ENCODE measurements around the gene FADS2.

Gene FADS2

GRCh38 chr11:61827571-61828378 lies at the start of gene FADS2:
Gene FADS2 (plus strand): TSS chr11:61828300. CDS start chr11:61828391, 91 bp downstream.
- Histone ChIP-seq H3K9ac (ENCODE audit: low read length) (no peak within 1 kb of the TSS), H3K9me3 (ENCODE audit: low read length) (no peaks in the 10 kb centered on the region), H3K4me3 (ENCODE audit: low read depth in 1 of 2, low read length in 2 of 2) (peak within 1 kb of the TSS; percentile 61 to 92), H3K27ac (ENCODE audit: low read depth, low read length) (peak within 1 kb of the TSS; percentile 95), H3K36me3 (ENCODE audit: insufficient read depth, low read length) (no peaks in the 10 kb centered on the region), H3K4me1 (ENCODE audit: insufficient read depth, low read length) (peaks cover 32% of the 10 kb centered on the region), H3K27me3 (ENCODE audit: control insufficient read depth in 1 of 2, insufficient read depth in 2 of 2, low read length in 2 of 2) (no peaks in the 10 kb centered on the region)

DNA sequence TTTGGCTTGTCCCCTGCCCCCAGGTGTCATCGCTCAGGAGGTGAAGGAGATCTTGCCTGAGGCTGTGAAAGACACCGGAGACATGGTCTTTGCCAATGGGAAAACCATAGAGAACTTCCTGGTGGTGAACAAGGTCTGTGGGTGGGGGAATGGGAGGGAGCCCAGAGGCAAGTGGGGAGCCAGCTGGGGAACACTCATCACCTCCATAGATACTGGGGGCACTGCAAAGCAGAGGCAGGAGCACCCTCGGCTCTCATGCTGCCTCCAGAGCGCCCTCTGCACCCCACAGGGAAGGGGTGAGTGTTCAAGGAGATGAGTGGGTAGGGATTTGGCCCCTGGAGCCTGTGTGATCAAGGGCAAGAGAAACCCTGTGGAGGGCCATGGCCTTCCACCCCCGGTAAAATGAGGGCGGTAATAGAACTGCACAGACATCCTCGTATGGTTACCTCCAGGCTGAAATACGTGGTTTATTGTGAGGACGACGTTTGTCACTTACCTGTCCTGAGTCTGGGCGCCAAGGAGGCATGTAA lies 49.7 kb upstream of the FADS2 start:
- Histone ChIP-seq H3K9ac (ENCODE audit: low read length) (no peak overlapping the region), H3K27ac (ENCODE audit: low read depth, low read length) (no peak overlapping the region), H3K4me1 (ENCODE audit: insufficient read depth, low read length) (no peaks in the 10 kb centered on the region), H3K4me3 (ENCODE audit: low read depth in 1 of 2, low read length in 2 of 2) (no peak overlapping the region), H3K27me3 (ENCODE audit: control insufficient read depth in 1 of 2, insufficient read depth in 2 of 2, low read length in 2 of 2) (no peaks in the 10 kb centered on the region), H3K9me3 (ENCODE audit: low read length) (no peaks in the 10 kb centered on the region), H3K36me3 (ENCODE audit: insufficient read depth, low read length) (no peaks in the 10 kb centered on the region)

DNA sequence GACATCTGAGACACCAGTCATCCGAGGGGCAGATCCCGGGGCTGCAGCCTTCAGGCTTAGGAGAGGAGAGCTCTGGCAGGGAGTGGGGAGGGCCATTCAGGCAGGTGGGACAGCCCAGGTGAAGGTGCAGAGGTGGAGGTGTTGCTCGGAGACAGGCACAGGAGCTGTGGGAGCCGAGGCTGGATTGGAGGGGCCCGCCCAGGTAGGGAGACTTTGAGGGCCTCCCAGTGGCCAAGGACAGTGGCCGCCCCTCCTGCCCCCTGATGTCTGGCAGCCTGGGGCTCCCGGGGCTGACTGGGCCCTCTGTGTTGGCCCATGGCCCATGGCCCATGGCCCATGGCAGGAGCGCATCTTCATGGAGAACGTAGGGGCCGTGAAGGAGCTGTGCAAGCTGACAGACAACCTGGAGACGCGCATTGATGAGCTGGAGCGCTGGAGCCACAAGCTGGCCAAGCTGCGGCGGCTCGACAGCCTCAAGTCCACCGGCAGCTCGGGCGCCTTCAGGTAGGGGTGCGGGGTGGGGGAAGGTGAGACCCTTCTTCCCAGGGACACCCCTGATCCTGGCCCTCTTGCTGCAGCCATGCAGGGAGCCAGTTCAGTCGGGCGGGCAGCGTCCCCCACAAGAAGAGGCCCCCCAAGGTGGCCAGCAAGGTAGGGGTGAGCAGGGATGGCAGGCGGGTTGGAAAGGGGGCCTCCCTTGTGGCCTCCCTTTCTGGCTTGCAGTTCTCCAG lies 49.0 kb upstream of the FADS2 start:
- Histone ChIP-seq H3K36me3 (ENCODE audit: insufficient read depth, low read length) (no peaks in the 10 kb centered on the region), H3K27ac (ENCODE audit: low read depth, low read length) (no peak overlapping the region), H3K4me1 (ENCODE audit: insufficient read depth, low read length) (no peaks in the 10 kb centered on the region), H3K27me3 (ENCODE audit: control insufficient read depth in 1 of 2, insufficient read depth in 2 of 2, low read length in 2 of 2) (no peaks in the 10 kb centered on the region), H3K4me3 (ENCODE audit: low read depth in 1 of 2, low read length in 2 of 2) (no peak overlapping the region), H3K9ac (ENCODE audit: low read length) (no peak overlapping the region), H3K9me3 (ENCODE audit: low read length) (no peaks in the 10 kb centered on the region)

DNA sequence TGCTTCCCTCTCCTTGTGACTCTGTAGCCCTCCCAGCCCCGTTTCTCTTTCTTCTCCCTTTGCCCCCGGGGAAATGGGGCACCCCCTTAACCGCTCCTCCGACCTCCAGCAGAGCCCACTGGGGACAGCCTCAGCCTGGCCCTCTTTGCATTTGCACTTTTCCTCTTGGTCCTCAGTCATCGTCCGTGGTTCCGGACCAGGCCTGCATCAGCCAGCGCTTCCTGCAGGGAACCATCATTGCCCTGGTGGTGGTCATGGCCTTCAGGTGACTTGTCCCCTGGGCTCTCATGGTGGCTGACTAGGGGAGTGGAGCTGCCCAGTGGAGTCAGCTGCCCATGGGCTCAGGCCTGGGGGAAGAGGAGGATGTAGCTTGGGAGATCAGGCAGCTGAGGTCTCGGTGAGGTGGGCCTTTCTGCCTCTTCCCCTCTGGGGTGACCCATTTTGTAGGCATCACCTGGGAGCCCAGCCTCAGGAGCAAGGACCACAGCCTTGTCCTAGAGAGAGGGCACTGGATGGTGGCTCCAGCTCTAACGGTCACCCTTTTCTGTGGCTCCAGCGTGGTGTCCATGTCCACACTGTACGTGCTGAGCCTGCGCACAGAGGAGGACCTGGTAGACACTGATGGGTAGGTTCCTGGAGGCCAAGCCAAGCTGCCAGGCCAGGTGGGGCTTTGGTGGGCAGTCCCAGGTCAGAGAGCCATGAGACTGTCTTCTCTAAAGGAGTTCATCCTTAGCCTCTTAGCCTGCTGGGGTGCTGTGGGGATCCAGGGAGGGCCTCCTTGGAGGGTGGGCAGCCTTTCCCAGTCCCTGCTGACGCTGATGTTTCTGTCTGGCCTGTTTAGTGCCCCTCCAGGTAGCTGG lies 48.2 kb upstream of the FADS2 start:
- no peak overlapping the region for H3K4me3 ChIP-seq (ENCODE audit: low read depth in 1 of 2, low read length in 2 of 2)
- H3K27ac ChIP-seq (ENCODE audit: low read depth, low read length) = no peak overlapping the region
- no peak overlapping the region for H3K9ac ChIP-seq (ENCODE audit: low read length)
- no peaks in the 10 kb centered on the region for H3K27me3 ChIP-seq (ENCODE audit: control insufficient read depth in 1 of 2, insufficient read depth in 2 of 2, low read length in 2 of 2)
- no peaks in the 10 kb centered on the region for H3K4me1 ChIP-seq (ENCODE audit: insufficient read depth, low read length)
- no peaks in the 10 kb centered on the region for H3K9me3 ChIP-seq (ENCODE audit: low read length)
- H3K36me3 ChIP-seq (ENCODE audit: insufficient read depth, low read length) = peaks cover 6% of the 10 kb centered on the region

DNA sequence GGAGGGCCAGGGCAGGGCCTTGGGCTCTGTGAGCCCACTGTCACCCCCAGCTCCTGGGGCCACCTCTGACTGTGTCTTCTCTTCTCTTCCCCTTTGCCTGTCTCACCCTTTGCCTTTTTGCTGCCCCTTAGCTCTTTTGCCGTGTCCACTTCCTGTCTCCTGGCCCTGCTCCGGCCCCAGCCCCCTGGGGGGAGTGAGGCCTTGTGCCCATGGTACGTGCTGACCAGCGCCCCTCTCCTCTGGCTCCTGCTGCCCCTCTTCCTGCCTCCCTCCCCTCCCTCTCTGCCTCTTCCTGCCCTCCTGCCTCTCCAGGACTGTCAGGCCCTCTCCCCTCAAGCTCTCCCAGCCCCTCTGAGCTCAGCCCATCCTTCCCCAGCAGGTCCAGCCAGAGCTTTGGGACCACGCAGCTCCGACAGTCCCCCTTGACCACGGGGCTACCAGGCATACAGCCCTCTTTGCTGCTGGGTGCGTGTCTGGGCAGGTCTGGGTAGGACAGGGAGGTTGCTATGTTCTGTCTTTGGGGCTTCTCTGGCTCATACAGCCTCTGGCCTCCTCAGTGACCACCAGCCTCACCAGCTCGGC lies 47.4 kb upstream of the FADS2 start:
- Histone ChIP-seq H3K9ac (ENCODE audit: low read length) (no peak overlapping the region), H3K36me3 (ENCODE audit: insufficient read depth, low read length) (peaks cover 12% of the 10 kb centered on the region), H3K4me1 (ENCODE audit: insufficient read depth, low read length) (no peaks in the 10 kb centered on the region), H3K27ac (ENCODE audit: low read depth, low read length) (no peak overlapping the region), H3K9me3 (ENCODE audit: low read length) (no peaks in the 10 kb centered on the region), H3K4me3 (ENCODE audit: low read depth in 1 of 2, low read length in 2 of 2) (no peak overlapping the region), H3K27me3 (ENCODE audit: control insufficient read depth in 1 of 2, insufficient read depth in 2 of 2, low read length in 2 of 2) (no peaks in the 10 kb centered on the region)

DNA sequence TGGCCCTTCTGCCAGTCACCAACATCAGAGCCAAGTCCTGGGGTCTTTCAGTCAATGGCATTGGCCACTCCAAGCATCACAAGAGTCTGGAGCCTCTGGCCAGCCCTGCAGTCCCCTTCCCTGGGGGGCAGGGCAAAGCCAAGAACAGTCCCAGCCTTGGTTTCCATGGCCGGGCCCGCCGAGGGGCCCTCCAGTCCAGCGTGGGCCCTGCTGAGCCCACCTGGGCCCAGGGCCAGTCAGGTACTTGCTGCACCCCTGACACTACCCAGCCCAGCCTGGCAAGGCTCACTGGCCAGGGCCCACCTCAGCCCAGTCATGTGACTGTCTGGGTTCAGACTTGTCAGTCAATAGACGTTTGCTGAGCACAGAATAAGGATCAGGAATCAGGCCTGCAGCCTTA lies 46.5 kb upstream of the FADS2 start:
- no peak overlapping the region for H3K27ac ChIP-seq (ENCODE audit: low read depth, low read length)
- H3K27me3 ChIP-seq (ENCODE audit: control insufficient read depth in 1 of 2, insufficient read depth in 2 of 2, low read length in 2 of 2) = no peaks in the 10 kb centered on the region
- H3K9me3 ChIP-seq (ENCODE audit: low read length) = no peaks in the 10 kb centered on the region
- H3K9ac ChIP-seq (ENCODE audit: low read length) = no peak overlapping the region
- no peaks in the 10 kb centered on the region for H3K4me1 ChIP-seq (ENCODE audit: insufficient read depth, low read length)
- H3K4me3 ChIP-seq (ENCODE audit: low read depth in 1 of 2, low read length in 2 of 2) = no peak overlapping the region
- peaks cover 17% of the 10 kb centered on the region for H3K36me3 ChIP-seq (ENCODE audit: insufficient read depth, low read length)

DNA sequence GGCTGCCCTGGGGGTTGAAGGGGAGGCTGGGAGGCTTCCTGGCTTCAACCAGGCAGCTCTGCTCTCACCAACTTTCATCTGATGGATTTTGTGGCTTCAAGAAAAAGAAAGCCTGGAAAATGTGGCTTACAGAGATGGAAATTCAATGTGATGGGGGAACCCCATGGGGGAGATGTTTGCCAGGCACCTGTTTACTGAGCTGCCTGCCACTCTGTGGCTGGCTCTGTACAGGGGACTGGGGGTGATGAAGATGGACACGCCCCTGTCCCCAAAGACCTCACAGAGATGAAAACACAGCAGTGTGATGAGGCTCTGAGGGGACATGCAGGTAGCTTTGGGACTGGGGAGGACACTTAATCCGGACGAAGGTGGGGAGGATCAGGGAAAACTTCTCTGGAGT lies 45.8 kb upstream of the FADS2 start:
- no peaks in the 10 kb centered on the region for H3K9me3 ChIP-seq (ENCODE audit: low read length)
- H3K27me3 ChIP-seq (ENCODE audit: control insufficient read depth in 1 of 2, insufficient read depth in 2 of 2, low read length in 2 of 2) = no peaks in the 10 kb centered on the region
- no peak overlapping the region for H3K27ac ChIP-seq (ENCODE audit: low read depth, low read length)
- H3K4me1 ChIP-seq (ENCODE audit: insufficient read depth, low read length) = no peaks in the 10 kb centered on the region
- H3K9ac ChIP-seq (ENCODE audit: low read length) = no peak overlapping the region
- H3K4me3 ChIP-seq (ENCODE audit: low read depth in 1 of 2, low read length in 2 of 2) = no peak overlapping the region
- H3K36me3 ChIP-seq (ENCODE audit: insufficient read depth, low read length) = peaks cover 24% of the 10 kb centered on the region

DNA sequence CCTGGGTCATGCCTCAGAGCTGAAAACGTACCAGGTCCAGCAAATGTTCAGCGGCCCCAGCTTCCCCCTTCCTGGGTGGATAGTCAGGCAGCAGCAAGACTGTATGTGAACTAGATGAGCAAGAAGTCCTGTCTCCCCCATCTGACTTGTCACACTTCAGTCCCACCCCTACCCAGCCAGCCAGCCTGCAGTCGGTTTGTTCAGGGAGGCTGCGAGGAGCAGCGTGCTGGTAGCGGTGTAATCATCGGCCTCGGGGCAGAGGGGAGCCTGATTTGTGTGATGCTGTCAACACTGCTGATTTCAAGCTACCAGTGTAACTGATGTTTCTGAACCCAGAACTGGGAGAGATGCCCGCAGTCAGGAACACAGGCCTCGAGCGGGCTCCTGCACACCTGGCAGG lies 45.3 kb upstream of the FADS2 start:
- Histone ChIP-seq H3K36me3 (ENCODE audit: insufficient read depth, low read length) (peaks cover 30% of the 10 kb centered on the region), H3K27me3 (ENCODE audit: control insufficient read depth in 1 of 2, insufficient read depth in 2 of 2, low read length in 2 of 2) (no peaks in the 10 kb centered on the region), H3K27ac (ENCODE audit: low read depth, low read length) (no peak overlapping the region), H3K9ac (ENCODE audit: low read length) (no peak overlapping the region), H3K9me3 (ENCODE audit: low read length) (no peaks in the 10 kb centered on the region), H3K4me3 (ENCODE audit: low read depth in 1 of 2, low read length in 2 of 2) (no peak overlapping the region), H3K4me1 (ENCODE audit: insufficient read depth, low read length) (no peaks in the 10 kb centered on the region)

- Histone ChIP-seq H3K4me3 (ENCODE audit: low read depth in 1 of 2, low read length in 2 of 2) (no peak overlapping the region), H3K9me3 (ENCODE audit: low read length) (no peaks in the 10 kb centered on the region), H3K36me3 (ENCODE audit: insufficient read depth, low read length) (peaks cover 39% of the 10 kb centered on the region), H3K4me1 (ENCODE audit: insufficient read depth, low read length) (no peaks in the 10 kb centered on the region), H3K27me3 (ENCODE audit: control insufficient read depth in 1 of 2, insufficient read depth in 2 of 2, low read length in 2 of 2) (no peaks in the 10 kb centered on the region), H3K9ac (ENCODE audit: low read length) (no peak overlapping the region), H3K27ac (ENCODE audit: low read depth, low read length) (no peak overlapping the region)
Observed at GRCh38 chr11:61783717-61784505, 44.2 kb upstream of the FADS2 start.

GRCh38 chr11:61784506-61784805 lies 43.6 kb upstream of the FADS2 start:
- Histone ChIP-seq H3K27ac (ENCODE audit: low read depth, low read length) (no peak overlapping the region), H3K4me3 (ENCODE audit: low read depth in 1 of 2, low read length in 2 of 2) (no peak overlapping the region), H3K9me3 (ENCODE audit: low read length) (no peaks in the 10 kb centered on the region), H3K36me3 (ENCODE audit: insufficient read depth, low read length) (peaks cover 45% of the 10 kb centered on the region), H3K9ac (ENCODE audit: low read length) (no peak overlapping the region), H3K4me1 (ENCODE audit: insufficient read depth, low read length) (no peaks in the 10 kb centered on the region), H3K27me3 (ENCODE audit: control insufficient read depth in 1 of 2, insufficient read depth in 2 of 2, low read length in 2 of 2) (no peaks in the 10 kb centered on the region)

All from muscle layer of colon (tissue), 2 donors.